Superior temporal gyrus (tissue), 1 donor: ENCODE measurements around the gene ZNF341.
"Not testable (repeated sequence)": the region's sequence is repeated elsewhere in the genome, so short reads cannot be mapped to it uniquely, and the experiment has no call there.

Source experiments
- DNase-seq: peaks from one replicate; pipeline ENCODE4 v3.0.0-alpha.2; 2016; ENCODE audit errors: extremely low spot score

ZNF341 gene

GRCh38 chr20:33731693-33732165 is at the start of gene ZNF341:
TSS of gene ZNF341 (plus strand) at chr20:33731996. CDS start at chr20:33732022, 26 bp downstream.
- DNase-seq: peak; percentile 82

- no peak for DNase-seq
Measured at GRCh38 chr20:33684533-33685327, 47.1 kb upstream of the ZNF341 start.

- no peak for DNase-seq
Measured at GRCh38 chr20:33685328-33686099, 46.3 kb upstream of the ZNF341 start.

DNA sequence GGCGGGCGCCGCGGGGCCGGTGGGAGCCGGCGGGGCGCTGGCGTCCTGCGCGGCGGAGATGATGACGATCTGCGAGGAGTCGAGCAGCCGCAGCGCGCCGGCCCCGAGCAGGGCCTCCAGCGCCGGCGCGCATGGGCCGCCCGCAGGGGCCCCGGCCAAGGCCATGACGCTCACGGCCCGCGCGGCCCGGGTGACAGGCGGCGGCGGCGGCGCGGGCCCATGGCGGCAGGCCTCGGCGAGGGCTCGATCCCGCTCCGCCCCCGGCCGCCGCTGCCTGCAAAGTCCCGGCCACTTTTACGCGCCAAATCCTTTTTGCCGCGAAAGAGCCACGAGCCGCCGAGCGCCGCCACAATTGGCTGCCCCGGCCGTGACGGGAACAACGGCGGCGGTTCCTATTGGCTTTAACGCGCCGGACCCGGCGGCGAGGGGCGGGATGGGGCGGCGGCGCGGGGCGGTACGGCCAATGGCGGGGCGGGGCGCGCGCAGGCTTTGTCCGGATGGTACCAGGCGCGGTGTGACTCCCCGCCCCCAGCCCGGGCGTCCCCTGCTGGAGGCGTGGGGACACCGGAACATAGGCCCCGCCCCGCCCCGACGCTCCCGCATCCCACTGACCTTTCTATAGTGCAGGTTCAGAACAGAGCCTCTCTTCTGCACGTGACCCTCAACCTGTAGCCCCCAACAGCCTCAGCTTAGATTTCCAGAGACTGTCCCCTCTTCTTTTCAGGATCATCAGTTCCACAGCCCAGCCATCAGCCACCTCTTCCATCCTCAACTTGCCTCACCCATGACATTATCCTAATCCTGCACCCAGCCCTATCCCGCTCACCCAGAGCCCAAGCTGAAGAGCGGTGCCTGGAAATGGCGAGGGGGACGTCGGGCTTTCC is 45.5 kb upstream of the ZNF341 start, which contains the start of gene E2F1:
TSS of gene E2F1 (minus strand) at position 286 of the 884 bp plus-strand sequence. CDS start at position 165, 121 bp downstream.
- DNase-seq: peak; percentile 95

DNA sequence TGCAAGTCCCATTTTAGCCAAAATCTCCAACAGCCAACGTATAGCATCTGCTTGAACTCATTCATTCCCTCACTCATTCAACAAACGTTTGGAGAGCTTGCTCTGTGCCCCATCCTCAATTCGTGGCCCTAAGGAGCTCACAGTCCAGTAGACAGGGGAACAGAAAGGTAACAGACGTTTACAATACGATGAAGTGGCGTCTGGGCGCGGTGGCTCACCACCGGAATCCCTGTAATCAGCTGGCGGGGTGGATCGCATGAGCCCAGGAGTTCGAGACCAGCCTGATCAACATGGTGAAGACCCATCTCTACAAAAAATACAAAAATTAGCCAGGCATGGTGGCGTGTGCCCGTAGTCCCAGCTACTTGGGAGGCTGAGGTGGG is 44.8 kb upstream of the ZNF341 start:
- no peak for DNase-seq

DNA sequence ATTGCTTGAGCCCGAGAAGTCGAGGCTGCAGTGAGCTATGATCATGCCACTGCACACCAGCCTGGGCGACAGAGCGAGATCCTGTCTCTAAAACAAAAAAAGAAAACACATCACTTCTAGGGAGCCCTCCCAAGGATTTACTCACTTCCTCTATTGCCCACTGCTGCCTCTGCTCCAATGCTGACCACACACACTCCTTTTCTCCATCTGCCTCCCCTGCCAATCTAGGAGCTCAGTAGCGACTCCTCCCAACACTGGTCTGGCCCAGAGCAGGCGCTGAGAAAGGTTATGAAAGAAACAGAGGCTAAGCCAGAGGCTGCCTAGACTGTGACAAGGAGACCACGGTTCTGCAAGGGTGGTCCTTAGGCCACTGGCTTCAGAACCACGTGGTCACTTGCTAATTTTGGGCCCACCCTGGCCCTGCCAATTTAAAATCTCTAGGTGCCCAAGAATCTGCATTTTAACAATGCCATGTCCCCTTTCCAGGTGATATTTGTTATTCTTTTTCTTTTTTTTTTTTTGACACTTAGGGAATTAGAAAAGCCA is 44.4 kb upstream of the ZNF341 start:
- peak; percentile 20 for DNase-seq

DNA sequence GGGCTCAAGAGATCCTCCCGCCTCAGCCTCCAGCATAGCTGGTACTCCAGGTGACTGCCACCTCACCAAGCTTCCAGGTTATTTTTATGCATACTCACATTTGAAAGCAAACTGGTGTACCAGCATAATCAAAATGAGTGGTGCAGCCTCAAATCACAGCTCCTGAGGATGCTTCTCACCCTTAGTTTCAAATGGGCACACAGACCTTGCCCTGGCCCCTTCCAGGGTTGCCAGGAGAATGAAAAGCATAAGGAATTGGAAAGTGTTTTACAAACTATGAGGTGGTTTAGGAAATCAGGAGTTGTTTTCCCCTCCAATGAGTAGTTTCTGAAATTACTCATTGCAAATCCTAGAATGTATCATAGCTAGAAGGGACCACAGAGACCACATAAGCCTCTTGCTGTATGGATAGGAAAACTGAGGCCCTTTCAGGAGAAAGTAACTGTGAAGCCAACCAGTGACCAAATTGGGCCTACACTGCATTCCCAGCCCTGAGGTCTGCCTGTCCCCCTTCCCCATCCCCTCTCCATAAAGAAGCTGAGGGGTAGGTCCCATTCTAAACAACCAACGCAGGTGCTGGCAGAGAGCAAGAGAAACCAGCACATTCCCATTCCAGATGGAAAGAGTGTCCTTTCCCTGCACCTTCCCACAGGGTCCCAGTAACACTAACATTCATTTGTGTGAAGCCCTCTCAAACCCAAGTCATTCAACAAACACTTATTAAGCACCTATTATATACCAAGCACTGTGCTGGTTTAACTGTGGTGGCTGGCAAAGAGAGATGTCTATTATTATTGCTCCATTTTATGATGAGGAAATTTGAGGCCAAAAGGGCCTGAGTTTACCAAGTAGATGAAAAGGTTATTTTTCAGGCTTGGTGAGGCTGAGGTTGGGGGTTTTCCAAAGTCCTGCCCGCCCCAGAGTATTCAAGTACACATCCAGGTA is 43.5 kb upstream of the ZNF341 start:
- DNase-seq: no peak

- DNase-seq: no peak
Measured at GRCh38 chr20:33688938-33689424, 42.8 kb upstream of the ZNF341 start.

DNA sequence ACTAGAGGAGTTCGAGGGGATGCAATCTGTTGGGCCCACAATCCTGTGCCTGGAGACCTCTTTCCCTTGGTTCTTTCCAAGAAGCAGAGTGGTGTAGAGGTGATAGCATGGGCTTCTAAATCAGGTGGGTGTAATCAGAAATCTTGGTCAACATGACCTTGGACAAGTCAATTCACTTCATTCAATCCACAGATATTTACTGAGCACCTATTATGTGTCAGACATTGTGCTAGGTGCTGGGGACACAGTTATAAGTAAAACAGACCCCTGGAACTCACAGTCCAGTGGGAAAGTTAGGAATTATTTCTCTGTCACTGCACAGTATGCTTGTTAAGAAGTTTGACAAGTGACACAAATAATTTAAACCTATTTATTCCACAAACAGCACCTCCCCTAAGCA is 42.3 kb upstream of the ZNF341 start:
- DNase-seq: no peak

GRCh38 chr20:33689973-33690372 is 41.8 kb upstream of the ZNF341 start:
- peak; percentile 80 for DNase-seq

GRCh38 chr20:33693289-33693688 is 38.5 kb upstream of the ZNF341 start:
- DNase-seq: no peak

DNA sequence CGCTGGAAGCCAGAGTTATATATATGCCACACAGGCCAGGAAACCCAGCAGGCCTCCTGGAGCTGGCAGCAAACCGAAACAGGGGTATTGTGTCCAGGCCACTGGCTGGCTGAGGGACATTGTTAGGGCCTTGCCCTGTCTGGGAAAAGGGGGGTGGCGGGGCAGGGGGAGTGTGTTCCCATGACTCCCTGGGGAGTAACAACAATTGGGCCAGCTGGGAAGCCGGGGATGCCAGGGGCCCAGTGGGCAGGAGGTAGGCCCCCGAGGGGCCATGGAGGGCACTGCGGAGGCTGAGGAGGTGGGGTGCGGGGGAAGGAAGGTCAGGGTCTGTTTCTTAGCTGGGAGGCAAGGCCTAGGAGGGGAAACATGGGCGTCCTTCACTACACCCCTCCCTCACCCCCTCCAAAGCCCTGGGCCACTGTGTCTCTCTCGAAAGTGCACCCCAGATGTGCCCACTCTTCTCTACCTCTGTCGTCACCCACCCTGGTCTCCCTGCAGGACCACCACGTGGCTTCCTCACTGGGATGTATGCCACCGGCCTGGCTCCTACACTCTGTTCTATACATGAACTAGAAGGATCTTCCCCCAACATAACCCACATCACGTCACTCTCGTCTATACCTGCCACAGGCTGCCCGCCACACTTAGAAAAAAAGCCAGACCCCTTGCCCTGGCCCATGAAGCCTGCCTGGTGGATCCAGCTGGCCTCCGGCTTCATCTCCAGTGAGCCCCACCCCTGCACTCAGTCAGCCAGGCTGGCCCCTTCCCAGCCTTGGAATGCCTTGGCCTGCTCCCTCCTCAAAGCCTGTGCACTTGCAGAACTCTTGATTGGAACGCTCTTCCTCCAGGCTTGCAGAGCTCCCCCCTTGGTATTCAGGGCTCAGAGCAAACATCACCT is 37.8 kb upstream of the ZNF341 start:
- peak; percentile 80 for DNase-seq

DNA sequence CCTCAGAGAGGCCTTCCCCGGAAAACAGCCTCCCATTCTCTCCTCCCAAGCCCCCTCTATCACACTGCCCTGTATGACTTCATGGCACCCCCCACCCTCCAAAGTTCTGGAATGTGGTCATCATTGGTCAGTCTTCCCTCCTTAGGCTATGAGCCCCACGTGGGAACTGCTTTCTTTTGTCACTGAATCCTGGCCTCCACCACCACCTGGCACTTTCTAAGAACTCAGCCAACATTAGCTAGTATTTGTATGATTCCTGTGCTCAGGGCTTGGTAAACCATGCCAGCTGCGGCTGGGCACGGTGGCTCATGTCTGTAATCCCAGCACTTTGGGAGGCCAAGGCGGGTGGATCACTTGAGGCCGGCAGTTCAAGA is 37.2 kb upstream of the ZNF341 start:
- DNase-seq: peak; percentile 8

DNA sequence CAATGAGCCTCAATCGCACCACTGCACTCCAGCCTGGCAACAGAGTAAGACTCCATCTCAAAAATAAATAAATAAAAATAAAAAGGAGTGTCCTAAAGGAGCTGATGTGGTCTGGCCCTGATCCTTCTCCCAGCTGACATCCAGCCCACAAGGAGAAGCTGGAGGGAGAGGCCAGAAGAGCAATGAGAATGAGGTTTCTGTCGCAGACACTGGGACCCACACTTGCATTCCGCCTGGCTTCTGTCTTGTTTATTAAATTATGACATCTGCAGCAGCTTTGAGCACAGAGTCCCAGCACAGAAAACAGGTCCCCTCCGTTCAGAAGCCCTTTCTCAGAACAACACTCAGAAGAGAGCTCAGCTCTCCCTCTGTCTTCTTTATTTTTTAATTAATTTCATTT is 35.3 kb upstream of the ZNF341 start:
- DNase-seq: no peak

DNA sequence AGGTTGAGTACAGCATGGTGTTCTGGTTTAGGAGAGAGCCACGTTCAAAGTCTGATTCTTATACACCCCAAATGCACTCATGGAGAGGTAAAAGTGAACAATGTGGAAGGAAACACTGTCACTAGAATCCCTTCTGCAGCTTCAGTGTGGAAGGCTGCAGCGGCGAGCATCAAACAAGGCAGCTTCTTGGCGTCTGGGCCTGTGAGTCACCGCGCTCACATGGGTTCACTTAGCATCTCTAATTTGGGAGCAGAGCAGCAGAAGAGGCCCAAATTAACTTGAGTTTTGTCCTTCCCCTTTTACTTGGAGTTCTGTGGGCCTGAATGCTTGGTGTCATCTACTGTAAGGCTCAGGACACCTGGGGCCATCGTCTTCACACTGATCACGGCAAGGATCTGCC is 34.7 kb upstream of the ZNF341 start:
- peak; percentile 85 for DNase-seq

DNA sequence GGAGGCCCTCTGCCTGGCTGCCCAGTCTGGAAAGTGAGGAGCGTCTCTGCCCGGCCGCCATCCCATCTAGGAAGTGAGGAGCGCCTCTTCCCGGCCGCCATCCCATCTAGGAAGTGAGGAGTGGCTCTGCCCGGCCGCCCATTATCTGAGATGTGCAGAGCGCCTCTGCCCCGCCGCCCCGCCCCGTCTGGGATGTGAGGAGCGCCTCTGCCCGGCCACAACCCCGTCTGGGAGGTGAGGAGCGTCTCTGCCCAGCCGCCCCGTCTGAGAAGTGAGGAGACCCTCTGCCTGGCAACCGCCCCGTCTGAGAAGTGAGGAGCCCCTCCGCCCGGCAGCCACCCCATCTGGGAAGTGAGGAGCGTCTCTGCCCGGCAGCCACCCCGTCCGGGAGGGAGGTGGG is 32.8 kb upstream of the ZNF341 start:
- not testable (repeated sequence) for DNase-seq

DNA sequence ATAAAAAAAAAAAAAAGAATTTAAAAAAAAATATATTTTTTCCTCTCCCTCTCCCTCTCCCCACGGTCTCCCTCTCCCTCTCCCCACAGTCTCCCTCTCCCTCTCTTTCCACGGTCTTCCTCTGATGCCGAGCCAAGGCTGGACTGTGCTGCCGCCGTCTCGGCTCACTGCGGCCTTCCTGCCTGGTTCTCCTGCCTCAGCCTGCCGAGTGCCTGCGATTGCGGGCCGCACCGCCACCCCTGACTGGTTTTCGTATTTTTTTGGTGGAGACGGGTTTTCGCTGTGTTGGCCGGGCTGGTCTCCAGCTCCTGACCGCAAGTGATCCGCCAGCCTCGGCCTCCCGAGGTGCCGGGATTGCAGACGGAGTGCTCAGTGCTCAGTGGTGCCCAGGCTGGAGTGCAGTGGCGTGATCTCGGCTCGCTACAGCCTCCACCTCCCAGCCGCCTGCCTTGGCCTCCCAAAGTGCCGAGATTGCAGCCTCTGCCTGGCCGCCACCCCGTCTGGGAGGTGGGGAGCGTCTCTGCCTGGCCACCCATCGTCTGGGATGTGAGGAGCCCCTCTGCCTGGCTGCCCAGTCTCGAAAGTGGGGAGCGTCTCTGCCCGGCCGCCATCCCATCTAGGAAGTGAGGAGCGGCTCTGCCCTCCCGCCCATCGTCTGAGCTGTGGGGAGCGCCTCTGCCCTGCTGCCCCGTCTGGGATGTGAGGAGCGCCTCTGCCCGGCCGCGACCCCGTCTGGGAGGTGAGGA is 30.9 kb upstream of the ZNF341 start:
- not testable (repeated sequence) for DNase-seq
